K562 (cell line): Measurements from ENCODE around the gene OR10A2. TPM values are rescaled to one million over a fixed set of nuclear protein-coding genes. Genes with fewer than 3 reads are reported as not detected.

ENCODE experiments used
- DNMT1 ChIP-seq: fragments of 450-650 bp; IDR thresholded peaks from 2 replicates; pipeline ENCODE4 v1.6.1; 2016; ENCODE audit warnings: antibody characterized with exemption, mild to moderate bottlenecking
- SMAD4 ChIP-seq: fragments of 250-450 bp; sonication (Bioruptor Pico); conservative IDR thresholded peaks from 2 replicates; pipeline ENCODE4 v1.8.0; 2021; ENCODE audit warnings: inconsistent platforms, mild to moderate bottlenecking, moderate library complexity
- TEAD2 ChIP-seq: fragments of 450-650 bp; IDR thresholded peaks from 2 replicates; pipeline ENCODE4 v1.6.1; 2016; ENCODE audit warnings: missing genetic modification characterization, control low read depth, missing compliant biosample characterization
- ZNF561 ChIP-seq: fragments of 450-650 bp; formaldehyde crosslinking; conservative IDR thresholded peaks from 2 replicates; pipeline ENCODE4 v1.4.0; 2020; ENCODE audit warnings: mild to moderate bottlenecking, moderate library complexity
- polyA plus RNA-seq, 8 experiments: library from polyadenylated mRNA; depleted of rRNA in 4 of 8; stranded (reverse) in 5 of 8; unstranded in 3 of 8; fragments of >200 nt; fragmentation: Nextera tagmentation in 2 of 8; fragmentation: Illumina TruSeq in 1 of 8; extraction: Ambion mirVana in 2 of 8; extraction: Trizol in 1 of 8; gene quantifications; 2 replicates each; pipeline versions ENCODE4 v1.2.1 to v1.2.3, GENCODE V29; 2011 to 2014; ENCODE audit warnings: inconsistent platforms in 1 of 8, missing spikeins in 1 of 8
- total RNA-seq, 7 experiments: library from RNA; depleted of rRNA in 6 of 7; stranded (reverse); fragments of >200 nt in 6 of 7; fragmentation: Illumina TruSeq in 2 of 7; extraction: Trizol in 2 of 7; gene quantifications; 2 replicates each; pipeline versions ENCODE4 v1.2.1 to v1.2.3, GENCODE V29; 2011 to 2021; ENCODE audit warnings: low replicate concordance in 1 of 7
- TF ChIP-seq, protein P1 (sequence below): fragments of 150-350 bp; conservative IDR thresholded peaks from 2 replicates; pipeline ENCODE4 v1.6.1; 2014; ENCODE audit warnings: low read length
- TF ChIP-seq, protein P2 (sequence below): fragments of 250-450 bp; sonication (Bioruptor Pico); IDR thresholded peaks from 2 replicates; pipeline ENCODE4 v1.5.0; 2022; ENCODE audit warnings: mild to moderate bottlenecking
- TF ChIP-seq, protein P3 (sequence below): fragments of 250-450 bp; sonication (Bioruptor Pico); IDR thresholded peaks from 2 replicates; pipeline ENCODE4 v1.4.0; 2020; ENCODE audit warnings: mild to moderate bottlenecking, moderate library complexity

The OR10A2 gene
- total and polyA plus RNA-seq, 9 of the 15 experiments (the other 6 are each of a cell fraction or from before 2014, with no cell fraction given): 0.10 TPM; not detected in 8

DNA sequence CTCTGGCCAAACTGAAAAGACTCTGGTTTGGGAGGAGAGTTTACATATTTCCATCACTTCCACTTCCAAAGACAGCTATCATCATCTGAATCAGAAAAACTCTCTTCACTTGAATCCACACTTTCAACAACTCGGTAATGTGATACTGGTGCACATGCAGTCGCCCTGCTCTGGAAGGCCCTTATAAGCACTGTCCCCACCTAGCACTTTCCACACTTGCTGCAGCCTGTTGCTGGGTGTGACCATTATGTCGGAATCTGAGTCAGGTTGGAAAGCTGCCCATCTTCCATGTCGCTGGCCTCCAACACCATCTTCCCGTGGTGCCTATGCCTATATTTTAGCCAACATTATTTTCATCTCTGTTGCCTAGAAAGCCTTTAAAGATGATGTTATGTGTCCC, 18.5 kb upstream of the OR10A2 start (continued):
- TF ChIP-seq, protein P1, sequence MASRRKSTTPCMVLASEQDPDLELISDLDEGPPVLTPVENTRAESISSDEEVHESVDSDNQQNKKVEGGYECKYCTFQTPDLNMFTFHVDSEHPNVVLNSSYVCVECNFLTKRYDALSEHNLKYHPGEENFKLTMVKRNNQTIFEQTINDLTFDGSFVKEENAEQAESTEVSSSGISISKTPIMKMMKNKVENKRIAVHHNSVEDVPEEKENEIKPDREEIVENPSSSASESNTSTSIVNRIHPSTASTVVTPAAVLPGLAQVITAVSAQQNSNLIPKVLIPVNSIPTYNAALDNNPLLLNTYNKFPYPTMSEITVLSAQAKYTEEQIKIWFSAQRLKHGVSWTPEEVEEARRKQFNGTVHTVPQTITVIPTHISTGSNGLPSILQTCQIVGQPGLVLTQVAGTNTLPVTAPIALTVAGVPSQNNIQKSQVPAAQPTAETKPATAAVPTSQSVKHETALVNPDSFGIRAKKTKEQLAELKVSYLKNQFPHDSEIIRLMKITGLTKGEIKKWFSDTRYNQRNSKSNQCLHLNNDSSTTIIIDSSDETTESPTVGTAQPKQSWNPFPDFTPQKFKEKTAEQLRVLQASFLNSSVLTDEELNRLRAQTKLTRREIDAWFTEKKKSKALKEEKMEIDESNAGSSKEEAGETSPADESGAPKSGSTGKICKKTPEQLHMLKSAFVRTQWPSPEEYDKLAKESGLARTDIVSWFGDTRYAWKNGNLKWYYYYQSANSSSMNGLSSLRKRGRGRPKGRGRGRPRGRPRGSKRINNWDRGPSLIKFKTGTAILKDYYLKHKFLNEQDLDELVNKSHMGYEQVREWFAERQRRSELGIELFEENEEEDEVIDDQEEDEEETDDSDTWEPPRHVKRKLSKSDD: no peak
- TF ChIP-seq DNMT1 (no peak), TEAD2 (tag) (no peak), ZNF561 (CRISPR knock-in tag) (no peak), SMAD4 (CRISPR knock-in tag) (no peak)
- TF ChIP-seq, protein P2, sequence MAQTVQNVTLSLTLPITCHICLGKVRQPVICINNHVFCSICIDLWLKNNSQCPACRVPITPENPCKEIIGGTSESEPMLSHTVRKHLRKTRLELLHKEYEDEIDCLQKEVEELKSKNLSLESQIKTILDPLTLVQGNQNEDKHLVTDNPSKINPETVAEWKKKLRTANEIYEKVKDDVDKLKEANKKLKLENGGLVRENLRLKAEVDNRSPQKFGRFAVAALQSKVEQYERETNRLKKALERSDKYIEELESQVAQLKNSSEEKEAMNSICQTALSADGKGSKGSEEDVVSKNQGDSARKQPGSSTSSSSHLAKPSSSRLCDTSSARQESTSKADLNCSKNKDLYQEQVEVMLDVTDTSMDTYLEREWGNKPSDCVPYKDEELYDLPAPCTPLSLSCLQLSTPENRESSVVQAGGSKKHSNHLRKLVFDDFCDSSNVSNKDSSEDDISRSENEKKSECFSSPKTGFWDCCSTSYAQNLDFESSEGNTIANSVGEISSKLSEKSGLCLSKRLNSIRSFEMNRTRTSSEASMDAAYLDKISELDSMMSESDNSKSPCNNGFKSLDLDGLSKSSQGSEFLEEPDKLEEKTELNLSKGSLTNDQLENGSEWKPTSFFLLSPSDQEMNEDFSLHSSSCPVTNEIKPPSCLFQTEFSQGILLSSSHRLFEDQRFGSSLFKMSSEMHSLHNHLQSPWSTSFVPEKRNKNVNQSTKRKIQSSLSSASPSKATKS (CRISPR knock-in tag): no peak
- TF ChIP-seq, protein P3, sequence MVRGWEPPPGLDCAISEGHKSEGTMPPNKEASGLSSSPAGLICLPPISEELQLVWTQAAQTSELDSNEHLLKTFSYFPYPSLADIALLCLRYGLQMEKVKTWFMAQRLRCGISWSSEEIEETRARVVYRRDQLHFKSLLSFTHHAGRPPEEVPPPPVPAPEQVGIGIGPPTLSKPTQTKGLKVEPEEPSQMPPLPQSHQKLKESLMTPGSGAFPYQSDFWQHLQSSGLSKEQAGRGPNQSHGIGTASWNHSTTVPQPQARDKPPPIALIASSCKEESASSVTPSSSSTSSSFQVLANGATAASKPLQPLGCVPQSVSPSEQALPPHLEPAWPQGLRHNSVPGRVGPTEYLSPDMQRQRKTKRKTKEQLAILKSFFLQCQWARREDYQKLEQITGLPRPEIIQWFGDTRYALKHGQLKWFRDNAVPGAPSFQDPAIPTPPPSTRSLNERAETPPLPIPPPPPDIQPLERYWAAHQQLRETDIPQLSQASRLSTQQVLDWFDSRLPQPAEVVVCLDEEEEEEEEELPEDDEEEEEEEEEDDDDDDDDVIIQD (CRISPR knock-in tag): no peak
- TF ChIP-seq, all 486 proteins: peak for 0
